ENCODE data around the gene SNX30.

SNX30 gene

GRCh38 chr9:112822618-112823017 is 72.1 kb downstream of the SNX30 start:
- Histone ChIP-seq H3K4ac (ENCODE audit: low read depth, low read length) (no peak overlapping the region), H4K12ac (ENCODE audit: low read depth, low read length) (no peak overlapping the region), H2AK5ac (ENCODE audit: low read length) (no peak overlapping the region), H2BK12ac (ENCODE audit: low read length) (no peak overlapping the region), H3K79me2 (ENCODE audit: control insufficient read depth, insufficient read depth, low read length, poor library complexity) (no peaks in the 10 kb centered on the region), H3K27me3 (ENCODE audit: insufficient read depth, low read length) (no peaks in the 10 kb centered on the region), H3K14ac (ENCODE audit: low read length) (no peak overlapping the region), H3K4me3 (ENCODE audit: low read depth, low read length) (no peak overlapping the region), H2BK5ac (ENCODE audit: low read depth, low read length, poor library complexity) (no peak overlapping the region), H3K23ac (ENCODE audit: low read length) (no peak overlapping the region), H3K27ac (ENCODE audit: low read depth, low read length) (no peak overlapping the region), H4K91ac (ENCODE audit: low read depth, low read length) (no peak overlapping the region), H3K79me1 (ENCODE audit: low read length) (no peaks in the 10 kb centered on the region), H3K4me2 (ENCODE audit: low read length) (no peak overlapping the region), H3K36me3 (ENCODE audit: control insufficient read depth in 1 of 2, insufficient read depth in 2 of 2, low read length in 2 of 2) (peaks cover 2 to 3% of the 10 kb centered on the region in 2 experiments), H3K9ac (ENCODE audit: low read length) (no peak overlapping the region), H3K4me1 (ENCODE audit: control insufficient read depth in 1 of 2, insufficient read depth in 2 of 2, low read length in 2 of 2) (no peaks in the 10 kb centered on the region), H2AFZ (ENCODE audit: insufficient read depth, low read length, poor library complexity) (no peak overlapping the region), H2BK120ac (ENCODE audit: insufficient read depth, low read length, poor library complexity) (no peak overlapping the region), H4K8ac (ENCODE audit: low read depth, low read length) (no peak overlapping the region), H3K18ac (ENCODE audit: low read length) (no peak overlapping the region), H3K9me3 (ENCODE audit: insufficient read depth, low read depth, low read length) (no peaks in the 10 kb centered on the region)
- WGBS (ENCODE audit: extremely low coverage, insufficient coverage, insufficient read length) = no CpG with 5 or more reads among the region's 3 CpGs
- DNase-seq = no peak

DNA sequence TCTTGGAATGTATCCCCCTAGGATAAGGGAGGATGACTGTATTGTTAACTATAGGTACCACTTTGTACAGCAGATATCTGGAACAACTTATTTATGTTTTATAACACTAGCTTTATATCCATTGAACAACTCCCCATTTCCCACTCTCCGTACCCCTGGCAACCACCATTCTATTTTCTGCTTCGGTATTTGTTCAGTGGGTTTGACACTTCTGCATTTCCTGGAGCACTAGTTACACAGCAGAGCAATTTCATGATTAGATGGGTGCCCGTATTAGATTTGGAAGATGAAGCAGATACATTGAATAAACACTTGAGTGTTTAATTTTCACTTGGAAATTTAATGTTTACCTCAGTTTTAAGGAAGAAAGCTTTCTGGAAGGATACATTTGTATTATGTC is 72.7 kb downstream of the SNX30 start:
- Histone ChIP-seq H3K9me3 (ENCODE audit: insufficient read depth, low read depth, low read length) (no peaks in the 10 kb centered on the region), H2BK120ac (ENCODE audit: insufficient read depth, low read length, poor library complexity) (no peak overlapping the region), H3K36me3 (ENCODE audit: control insufficient read depth in 1 of 2, insufficient read depth in 2 of 2, low read length in 2 of 2) (no peaks in the 10 kb centered on the region), H3K23ac (ENCODE audit: low read length) (no peak overlapping the region), H4K12ac (ENCODE audit: low read depth, low read length) (no peak overlapping the region), H3K4ac (ENCODE audit: low read depth, low read length) (no peak overlapping the region), H3K18ac (ENCODE audit: low read length) (no peak overlapping the region), H3K79me2 (ENCODE audit: control insufficient read depth, insufficient read depth, low read length, poor library complexity) (no peaks in the 10 kb centered on the region), H3K4me1 (ENCODE audit: control insufficient read depth in 1 of 2, insufficient read depth in 2 of 2, low read length in 2 of 2) (no peaks in the 10 kb centered on the region), H4K8ac (ENCODE audit: low read depth, low read length) (no peak overlapping the region), H3K9ac (ENCODE audit: low read length) (no peak overlapping the region), H3K79me1 (ENCODE audit: low read length) (no peaks in the 10 kb centered on the region), H4K91ac (ENCODE audit: low read depth, low read length) (no peak overlapping the region), H3K27me3 (ENCODE audit: insufficient read depth, low read length) (no peaks in the 10 kb centered on the region), H2BK12ac (ENCODE audit: low read length) (no peak overlapping the region), H2BK5ac (ENCODE audit: low read depth, low read length, poor library complexity) (no peak overlapping the region), H3K4me3 (ENCODE audit: low read depth, low read length) (no peak overlapping the region), H2AFZ (ENCODE audit: insufficient read depth, low read length, poor library complexity) (no peak overlapping the region), H2AK5ac (ENCODE audit: low read length) (no peak overlapping the region), H3K27ac (ENCODE audit: low read depth, low read length) (no peak overlapping the region), H3K14ac (ENCODE audit: low read length) (no peak overlapping the region), H3K4me2 (ENCODE audit: low read length) (no peak overlapping the region)
- DNase-seq = no peak
- no CpG with 5 or more reads among the region's 3 CpGs for WGBS (ENCODE audit: extremely low coverage, insufficient coverage, insufficient read length)

GRCh38 chr9:112831281-112831851 is 80.8 kb downstream of the SNX30 start:
- Histone ChIP-seq H2AFZ (ENCODE audit: insufficient read depth, low read length, poor library complexity) (no peak overlapping the region), H2BK5ac (ENCODE audit: low read depth, low read length, poor library complexity) (no peak overlapping the region), H3K4me1 (ENCODE audit: control insufficient read depth in 1 of 2, insufficient read depth in 2 of 2, low read length in 2 of 2) (no peaks in the 10 kb centered on the region), H3K27ac (ENCODE audit: low read depth, low read length) (no peak overlapping the region), H2BK12ac (ENCODE audit: low read length) (no peak overlapping the region), H3K4me2 (ENCODE audit: low read length) (no peak overlapping the region), H3K9ac (ENCODE audit: low read length) (no peak overlapping the region), H3K27me3 (ENCODE audit: insufficient read depth, low read length) (no peaks in the 10 kb centered on the region), H4K91ac (ENCODE audit: low read depth, low read length) (no peak overlapping the region), H3K14ac (ENCODE audit: low read length) (no peak overlapping the region), H3K23ac (ENCODE audit: low read length) (no peak overlapping the region), H2AK5ac (ENCODE audit: low read length) (no peak overlapping the region), H3K79me2 (ENCODE audit: control insufficient read depth, insufficient read depth, low read length, poor library complexity) (no peaks in the 10 kb centered on the region), H3K4ac (ENCODE audit: low read depth, low read length) (no peak overlapping the region), H2BK120ac (ENCODE audit: insufficient read depth, low read length, poor library complexity) (no peak overlapping the region), H3K9me3 (ENCODE audit: insufficient read depth, low read depth, low read length) (no peaks in the 10 kb centered on the region), H3K18ac (ENCODE audit: low read length) (no peak overlapping the region), H4K12ac (ENCODE audit: low read depth, low read length) (no peak overlapping the region), H3K36me3 (ENCODE audit: control insufficient read depth in 1 of 2, insufficient read depth in 2 of 2, low read length in 2 of 2) (peaks cover 0 to 2% of the 10 kb centered on the region in 2 experiments), H3K4me3 (ENCODE audit: low read depth, low read length) (no peak overlapping the region), H3K79me1 (ENCODE audit: low read length) (no peaks in the 10 kb centered on the region), H4K8ac (ENCODE audit: low read depth, low read length) (no peak overlapping the region)
- no CpG with 5 or more reads among the region's 5 CpGs for WGBS (ENCODE audit: extremely low coverage, insufficient coverage, insufficient read length)
- DNase-seq = no peak

- Histone ChIP-seq H2AFZ (ENCODE audit: insufficient read depth, low read length, poor library complexity) (no peak overlapping the region), H3K23ac (ENCODE audit: low read length) (no peak overlapping the region), H2BK120ac (ENCODE audit: insufficient read depth, low read length, poor library complexity) (no peak overlapping the region), H3K4ac (ENCODE audit: low read depth, low read length) (no peak overlapping the region), H3K79me2 (ENCODE audit: control insufficient read depth, insufficient read depth, low read length, poor library complexity) (no peaks in the 10 kb centered on the region), H4K8ac (ENCODE audit: low read depth, low read length) (no peak overlapping the region), H3K9me3 (ENCODE audit: insufficient read depth, low read depth, low read length) (no peaks in the 10 kb centered on the region), H3K9ac (ENCODE audit: low read length) (no peak overlapping the region), H4K91ac (ENCODE audit: low read depth, low read length) (no peak overlapping the region), H2BK12ac (ENCODE audit: low read length) (no peak overlapping the region), H3K14ac (ENCODE audit: low read length) (no peak overlapping the region), H3K4me2 (ENCODE audit: low read length) (no peak overlapping the region), H3K4me3 (ENCODE audit: low read depth, low read length) (no peak overlapping the region), H2AK5ac (ENCODE audit: low read length) (no peak overlapping the region), H3K27me3 (ENCODE audit: insufficient read depth, low read length) (no peaks in the 10 kb centered on the region), H4K12ac (ENCODE audit: low read depth, low read length) (no peak overlapping the region), H3K79me1 (ENCODE audit: low read length) (no peaks in the 10 kb centered on the region), H3K4me1 (ENCODE audit: control insufficient read depth in 1 of 2, insufficient read depth in 2 of 2, low read length in 2 of 2) (no peaks in the 10 kb centered on the region), H3K27ac (ENCODE audit: low read depth, low read length) (no peak overlapping the region), H3K36me3 (ENCODE audit: control insufficient read depth in 1 of 2, insufficient read depth in 2 of 2, low read length in 2 of 2) (peaks cover 0 to 4% of the 10 kb centered on the region in 2 experiments), H3K18ac (ENCODE audit: low read length) (no peak overlapping the region), H2BK5ac (ENCODE audit: low read depth, low read length, poor library complexity) (no peak overlapping the region)
- DNase-seq = no peak
- no CpG with 5 or more reads among the region's 3 CpGs for WGBS (ENCODE audit: extremely low coverage, insufficient coverage, insufficient read length)
Observed at GRCh38 chr9:112831969-112832368, 81.4 kb downstream of the SNX30 start.
